OCI-LY7 (cell line): ENCODE measurements around the gene ROPN1L. TPM values are rescaled to one million over a fixed set of nuclear protein-coding genes. Genes with fewer than 3 reads are reported as not detected.

Experiments used
- BruUV-seq: library from RNA; stranded (reverse); fragments of 400-500 nt; replicated peaks from 2 replicates; lab custom pipeline; 2021; lab: Mats Ljungman, UMichigan
- CTCF ChIA-PET: fragments of 300-600 bp; sonication (Branson Sonifier 250); formaldehyde crosslinking; loops from one replicate; lab custom pipeline; 2022; ENCODE audit warnings: antibody characterized with exemption; ENCODE audit not compliant: unreplicated experiment; lab: Charles Lee
- POLR2A ChIA-PET: fragments of 300-600 bp; sonication (Branson Sonifier 250); formaldehyde crosslinking; loops from one replicate; lab custom pipeline; 2022; ENCODE audit warnings: antibody characterized with exemption; lab: Charles Lee
- DNase-seq: peaks from one replicate; pipeline ENCODE4 v3.0.0-alpha.2; 2015; ENCODE audit warnings: low spot score
- H2AFZ ChIP-seq: fragments of 200-600 bp; sonication (generic), shearing (Covaris generic); 2 replicates; pipeline ENCODE4 v1.6.1; 2014; ENCODE audit warnings: mild to moderate bottlenecking, antibody characterized with exemption, low read length, moderate library complexity
- H3K27ac ChIP-seq: fragments of 200-600 bp; sonication (generic); 2 replicates; pipeline ENCODE4 v1.5.1; 2014; ENCODE audit warnings: mixed run types, low read depth, mild to moderate bottlenecking, moderate library complexity, low read length, inconsistent platforms; ENCODE audit not compliant: poor library complexity, severe bottlenecking
- H3K36me3 ChIP-seq: fragments of 200-600 bp; sonication (generic); 2 replicates; pipeline ENCODE4 v1.6.1; 2014; ENCODE audit warnings: mild to moderate bottlenecking, antibody characterized with exemption, low read length, moderate library complexity, mixed read lengths; ENCODE audit not compliant: insufficient read depth
- H3K4me1 ChIP-seq: fragments of 200-600 bp; sonication (generic); 2 replicates; pipeline ENCODE4 v1.5.1; 2014; ENCODE audit warnings: mild to moderate bottlenecking, low read length; ENCODE audit not compliant: insufficient read depth, poor library complexity, severe bottlenecking
- H3K4me2 ChIP-seq: fragments of 200-600 bp; sonication (generic); 2 replicates; pipeline ENCODE4 v1.6.1; 2014; ENCODE audit warnings: mild to moderate bottlenecking, low read length
- H3K4me3 ChIP-seq: fragments of 200-600 bp; sonication (generic); 2 replicates; pipeline ENCODE4 v1.5.1; 2014; ENCODE audit warnings: mild to moderate bottlenecking, low read depth, low read length; ENCODE audit not compliant: poor library complexity, severe bottlenecking
- H3K79me2 ChIP-seq: fragments of 200-600 bp; sonication (generic); 2 replicates; pipeline ENCODE4 v1.6.1; 2016; ENCODE audit warnings: low read depth, mild to moderate bottlenecking, low read length, moderate library complexity, mixed read lengths; ENCODE audit not compliant: insufficient read depth
- H3K9me2 ChIP-seq: fragments of 200-600 bp; sonication (generic); 2 replicates; pipeline ENCODE4 v1.6.1; 2016; ENCODE audit warnings: mild to moderate bottlenecking, low read length, mixed read lengths; ENCODE audit not compliant: insufficient read depth
- H3K9me3 ChIP-seq: fragments of 200-600 bp; sonication (generic); 2 replicates; pipeline ENCODE4 v1.6.1; 2014; ENCODE audit warnings: mild to moderate bottlenecking, mixed run types, low read length, mixed read lengths
- H4K20me1 ChIP-seq: fragments of 200-600 bp; sonication (generic); 2 replicates; pipeline ENCODE4 v1.6.1; 2014; ENCODE audit warnings: mild to moderate bottlenecking, antibody characterized with exemption, low read length, moderate library complexity, mixed read lengths; ENCODE audit not compliant: insufficient read depth
- EZH2phosphoT487 ChIP-seq: fragments of 200-600 bp; sonication (generic); IDR thresholded peaks from 2 replicates; pipeline ENCODE4 v1.6.1; 2018; ENCODE audit warnings: low read depth, borderline replicate concordance, mild to moderate bottlenecking, mixed run types, antibody characterized with exemption, low read length, moderate library complexity, mixed read lengths
- intact Hi-C: fragments of 100-400 bp; cut with micrococcal nuclease; formaldehyde crosslinking; loops from one replicate; pipeline ENCODE4 v1.10.0; 2022; ENCODE audit not compliant: unreplicated experiment
- total RNA-seq, 2 experiments: library from RNA; depleted of rRNA in 1 of 2; stranded (reverse); fragments of >200 nt in 1 of 2; shearing (Covaris generic) in 1 of 2; gene quantifications; 2 replicates each; pipeline ENCODE4 v1.2.3, GENCODE V29; 2014 to 2022
- TF ChIP-seq, protein P1 (sequence below): fragments of 200-600 bp; sonication (generic); conservative IDR thresholded peaks from 2 replicates; pipeline ENCODE4 v1.5.1; 2014; ENCODE audit warnings: mild to moderate bottlenecking, antibody characterized with exemption, low read length, moderate library complexity, mixed read lengths

Gene ROPN1L
- total RNA-seq, 2 experiments from 2014 or later, result 0.35 to 0.36 TPM

DNA sequence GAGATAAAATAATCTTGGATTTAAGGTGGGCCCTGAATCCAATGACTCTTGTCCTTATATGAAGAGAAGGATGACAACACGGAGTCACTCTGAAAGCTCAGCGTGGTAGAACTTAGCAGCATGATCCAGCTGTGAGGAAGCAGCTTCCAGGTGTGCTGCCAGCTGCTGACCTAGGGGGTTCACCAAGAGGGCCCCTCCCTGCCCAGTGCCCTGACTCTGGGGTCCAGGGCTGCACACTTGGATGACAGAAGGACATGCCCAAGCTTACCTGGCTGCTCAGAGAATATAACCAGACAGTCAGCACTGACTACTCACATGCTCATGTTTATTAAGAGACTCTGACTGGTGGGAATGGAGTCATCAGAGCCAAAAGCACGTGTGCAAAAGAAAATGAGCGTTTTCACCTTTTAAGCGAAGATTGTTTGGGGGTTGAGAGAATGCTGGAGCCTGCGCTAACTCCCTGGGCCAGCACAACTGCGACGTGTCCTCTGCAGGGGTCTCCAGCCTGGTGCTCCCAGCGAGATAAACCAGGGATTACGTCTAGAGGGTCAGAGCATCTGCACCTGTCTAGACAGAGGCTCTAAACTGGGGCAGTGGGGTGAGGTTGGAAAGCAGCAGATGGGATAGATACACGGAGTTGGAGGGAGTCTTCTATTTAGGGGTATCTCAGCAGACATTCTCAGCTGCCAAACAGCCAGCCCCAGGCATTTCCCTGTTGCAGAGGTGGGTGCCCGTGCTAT is 41.3 kb downstream of the ROPN1L start:
- H4K20me1 ChIP-seq, result no peaks in the 10 kb centered on the region
- H3K4me1 ChIP-seq, result no peaks in the 10 kb centered on the region
- no peak overlapping the region for H3K4me2 ChIP-seq
- no peaks in the 10 kb centered on the region for H3K79me2 ChIP-seq
- BruUV-seq, result no TSS peak
- no peaks in the 10 kb centered on the region for H3K9me2 ChIP-seq
- DNase-seq, result no peak
- H3K9me3 ChIP-seq, result no peaks in the 10 kb centered on the region
- no peak overlapping the region for H3K4me3 ChIP-seq
- H3K36me3 ChIP-seq, result no peaks in the 10 kb centered on the region
- intact Hi-C loops, result no loop called here
- POLR2A ChIA-PET, result no interaction called here
- no peak overlapping the region for H2AFZ ChIP-seq
- TF ChIP-seq EZH2phosphoT487, result no peak
- TF ChIP-seq, protein P1, sequence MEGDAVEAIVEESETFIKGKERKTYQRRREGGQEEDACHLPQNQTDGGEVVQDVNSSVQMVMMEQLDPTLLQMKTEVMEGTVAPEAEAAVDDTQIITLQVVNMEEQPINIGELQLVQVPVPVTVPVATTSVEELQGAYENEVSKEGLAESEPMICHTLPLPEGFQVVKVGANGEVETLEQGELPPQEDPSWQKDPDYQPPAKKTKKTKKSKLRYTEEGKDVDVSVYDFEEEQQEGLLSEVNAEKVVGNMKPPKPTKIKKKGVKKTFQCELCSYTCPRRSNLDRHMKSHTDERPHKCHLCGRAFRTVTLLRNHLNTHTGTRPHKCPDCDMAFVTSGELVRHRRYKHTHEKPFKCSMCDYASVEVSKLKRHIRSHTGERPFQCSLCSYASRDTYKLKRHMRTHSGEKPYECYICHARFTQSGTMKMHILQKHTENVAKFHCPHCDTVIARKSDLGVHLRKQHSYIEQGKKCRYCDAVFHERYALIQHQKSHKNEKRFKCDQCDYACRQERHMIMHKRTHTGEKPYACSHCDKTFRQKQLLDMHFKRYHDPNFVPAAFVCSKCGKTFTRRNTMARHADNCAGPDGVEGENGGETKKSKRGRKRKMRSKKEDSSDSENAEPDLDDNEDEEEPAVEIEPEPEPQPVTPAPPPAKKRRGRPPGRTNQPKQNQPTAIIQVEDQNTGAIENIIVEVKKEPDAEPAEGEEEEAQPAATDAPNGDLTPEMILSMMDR, result no peak
- CTCF ChIA-PET, result no interaction called here
- H3K27ac ChIP-seq, result no peak overlapping the region

DNA sequence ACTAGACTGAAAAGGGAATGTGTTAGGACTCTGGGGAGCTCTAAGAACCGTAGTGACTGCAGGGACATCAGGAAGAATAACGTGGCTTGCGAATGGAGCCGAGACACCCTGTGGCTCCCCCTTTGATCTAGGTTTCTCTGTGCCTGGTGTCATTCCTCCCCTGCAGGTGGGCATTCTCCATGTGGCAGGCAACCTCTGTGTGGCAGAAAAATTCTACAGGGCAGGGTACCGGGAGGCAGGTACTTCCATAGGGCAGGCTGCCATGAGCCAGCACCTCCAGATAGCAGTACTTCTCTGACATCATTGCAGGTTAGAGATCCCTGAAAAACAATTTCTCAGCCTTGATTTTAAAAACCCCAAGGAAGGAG is 43.1 kb downstream of the ROPN1L start:
- Histone ChIP-seq H3K9me2 (no peaks in the 10 kb centered on the region), H3K27ac (no peak overlapping the region), H4K20me1 (no peaks in the 10 kb centered on the region), H3K4me2 (no peak overlapping the region), H3K4me1 (peaks cover 9% of the 10 kb centered on the region), H3K79me2 (no peaks in the 10 kb centered on the region), H3K36me3 (no peaks in the 10 kb centered on the region), H3K9me3 (no peaks in the 10 kb centered on the region), H3K4me3 (no peak overlapping the region), H2AFZ (no peak overlapping the region)
- no TSS peak for BruUV-seq
- CTCF ChIA-PET, result no interaction called here
- POLR2A ChIA-PET, result no interaction called here
- TF ChIP-seq EZH2phosphoT487, result no peak
- TF ChIP-seq, protein P1, result no peak
- DNase-seq, result no peak
- intact Hi-C loops, result no loop called here

DNA sequence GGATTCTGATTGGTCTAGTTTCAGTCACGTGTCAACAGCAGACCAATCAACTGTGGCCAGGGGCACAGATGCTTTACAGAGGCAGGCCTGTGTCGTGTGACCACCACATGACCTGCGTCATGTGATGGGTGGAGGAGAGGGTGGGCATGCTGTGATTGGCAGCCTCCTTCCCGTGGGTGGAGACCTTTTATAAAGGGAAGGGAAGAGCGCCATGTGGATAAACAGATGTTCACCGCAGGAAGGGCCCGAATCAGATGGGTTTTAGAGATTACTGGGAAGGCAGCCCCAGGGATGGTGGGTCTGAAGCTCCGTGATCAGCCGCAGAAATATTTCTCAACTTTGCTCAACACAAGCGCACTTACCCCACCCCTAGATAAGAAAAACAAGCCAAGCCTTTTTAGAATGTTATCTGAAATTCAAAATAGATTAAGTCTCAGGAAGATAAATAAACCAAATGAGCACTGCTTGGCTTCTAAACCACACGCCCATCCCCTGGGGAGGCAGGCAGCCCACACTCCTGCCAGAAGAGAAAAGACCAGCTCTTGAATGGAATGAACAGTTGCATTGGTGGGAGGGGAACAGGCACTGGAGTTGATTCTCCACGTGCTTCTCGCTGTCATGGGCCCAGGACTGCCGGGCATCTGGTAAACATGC is 43.6 kb downstream of the ROPN1L start:
- DNase-seq, result no peak
- Histone ChIP-seq H3K9me3 (no peaks in the 10 kb centered on the region), H2AFZ (no peak overlapping the region), H3K9me2 (no peaks in the 10 kb centered on the region), H3K4me3 (no peak overlapping the region), H3K27ac (no peak overlapping the region), H3K4me1 (peaks cover 14% of the 10 kb centered on the region), H3K36me3 (no peaks in the 10 kb centered on the region), H4K20me1 (no peaks in the 10 kb centered on the region), H3K4me2 (no peak overlapping the region), H3K79me2 (no peaks in the 10 kb centered on the region)
- intact Hi-C loops, result no loop called here
- TF ChIP-seq, protein P1, result no peak
- TF ChIP-seq EZH2phosphoT487, result no peak
- no TSS peak for BruUV-seq
- CTCF ChIA-PET, result no interaction called here
- POLR2A ChIA-PET, result no interaction called here
